ENCODE results near the gene B3GALT5.

DNA sequence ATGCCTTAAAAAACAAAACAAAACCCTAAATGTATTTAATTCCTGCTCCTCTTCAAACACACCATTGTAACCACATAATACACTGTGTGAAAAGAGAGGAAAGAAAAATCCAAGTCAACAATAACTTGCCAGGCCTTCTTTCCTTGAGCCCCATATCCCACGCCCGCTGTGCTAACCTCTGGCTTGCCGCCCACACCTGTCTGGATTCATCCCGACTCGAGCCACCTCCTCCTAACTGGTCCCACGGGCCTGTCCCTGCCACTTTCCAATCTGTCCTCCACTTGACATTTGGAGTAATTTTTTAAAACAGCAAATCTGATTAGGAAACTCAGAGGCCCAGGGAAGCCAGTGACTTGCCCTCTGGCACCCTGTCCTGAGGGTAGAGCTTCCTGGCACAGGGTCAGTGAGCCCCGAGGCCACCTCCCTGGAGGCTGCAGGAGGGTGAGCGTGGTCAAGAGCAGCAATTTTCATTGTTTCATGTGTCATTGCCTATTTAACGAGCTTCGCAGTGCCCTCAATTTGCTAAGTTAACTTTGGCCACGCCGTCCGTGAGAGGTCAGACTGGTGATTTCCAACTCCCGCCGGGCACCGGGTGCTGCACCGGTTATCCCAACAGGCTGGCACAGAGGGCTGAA is 54.1 kb downstream of the B3GALT5 start:
- no peak for TF ChIP-seq TFCP2L1 (CRISPR knock-in tag; IDR thresholded peaks at IDR 0.05)
- TF ChIP-seq ZFP36 (IDR thresholded peaks at IDR 0.05; ENCODE audit: borderline replicate concordance, partially characterized antibody): no peak
- no peak for TF ChIP-seq ZC3H11A (IDR thresholded peaks at IDR 0.05)
- TF ChIP-seq, protein P1, sequence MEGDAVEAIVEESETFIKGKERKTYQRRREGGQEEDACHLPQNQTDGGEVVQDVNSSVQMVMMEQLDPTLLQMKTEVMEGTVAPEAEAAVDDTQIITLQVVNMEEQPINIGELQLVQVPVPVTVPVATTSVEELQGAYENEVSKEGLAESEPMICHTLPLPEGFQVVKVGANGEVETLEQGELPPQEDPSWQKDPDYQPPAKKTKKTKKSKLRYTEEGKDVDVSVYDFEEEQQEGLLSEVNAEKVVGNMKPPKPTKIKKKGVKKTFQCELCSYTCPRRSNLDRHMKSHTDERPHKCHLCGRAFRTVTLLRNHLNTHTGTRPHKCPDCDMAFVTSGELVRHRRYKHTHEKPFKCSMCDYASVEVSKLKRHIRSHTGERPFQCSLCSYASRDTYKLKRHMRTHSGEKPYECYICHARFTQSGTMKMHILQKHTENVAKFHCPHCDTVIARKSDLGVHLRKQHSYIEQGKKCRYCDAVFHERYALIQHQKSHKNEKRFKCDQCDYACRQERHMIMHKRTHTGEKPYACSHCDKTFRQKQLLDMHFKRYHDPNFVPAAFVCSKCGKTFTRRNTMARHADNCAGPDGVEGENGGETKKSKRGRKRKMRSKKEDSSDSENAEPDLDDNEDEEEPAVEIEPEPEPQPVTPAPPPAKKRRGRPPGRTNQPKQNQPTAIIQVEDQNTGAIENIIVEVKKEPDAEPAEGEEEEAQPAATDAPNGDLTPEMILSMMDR (IDR thresholded peaks at IDR 0.05): no peak
- TF ChIP-seq RAD21 (conservative IDR thresholded peaks at IDR 0.05 in 1 of 2, IDR thresholded peaks at IDR 0.05 in 1 of 2): no peak
- TF ChIP-seq MYC (IDR thresholded peaks at IDR 0.05; ENCODE audit: borderline replicate concordance, low read length): no peak
